ENCODE results near the gene NSFL1C.

The NSFL1C gene

DNA sequence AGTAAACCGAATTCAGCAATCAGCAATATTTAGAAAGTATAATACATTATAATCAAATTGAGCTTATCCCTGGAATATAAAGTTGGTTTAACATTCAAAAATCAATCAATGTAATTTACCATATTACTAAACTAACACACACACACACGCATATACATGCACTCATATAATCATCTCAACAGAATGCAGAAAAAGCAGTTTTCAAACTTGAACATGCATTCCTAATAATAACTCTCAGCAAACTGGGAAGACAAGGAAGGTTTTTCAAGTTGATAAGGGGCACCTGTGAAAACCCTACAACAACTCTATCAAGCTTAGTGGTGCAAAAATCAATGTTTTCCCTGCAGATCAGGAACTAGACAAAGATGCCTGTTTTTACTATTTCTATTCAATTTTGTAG is 19.9 kb upstream of the NSFL1C start:
- DNase-seq (ENCODE audit: low read depth in 2 of 2, low spot score in 1 of 2): no peak

DNA sequence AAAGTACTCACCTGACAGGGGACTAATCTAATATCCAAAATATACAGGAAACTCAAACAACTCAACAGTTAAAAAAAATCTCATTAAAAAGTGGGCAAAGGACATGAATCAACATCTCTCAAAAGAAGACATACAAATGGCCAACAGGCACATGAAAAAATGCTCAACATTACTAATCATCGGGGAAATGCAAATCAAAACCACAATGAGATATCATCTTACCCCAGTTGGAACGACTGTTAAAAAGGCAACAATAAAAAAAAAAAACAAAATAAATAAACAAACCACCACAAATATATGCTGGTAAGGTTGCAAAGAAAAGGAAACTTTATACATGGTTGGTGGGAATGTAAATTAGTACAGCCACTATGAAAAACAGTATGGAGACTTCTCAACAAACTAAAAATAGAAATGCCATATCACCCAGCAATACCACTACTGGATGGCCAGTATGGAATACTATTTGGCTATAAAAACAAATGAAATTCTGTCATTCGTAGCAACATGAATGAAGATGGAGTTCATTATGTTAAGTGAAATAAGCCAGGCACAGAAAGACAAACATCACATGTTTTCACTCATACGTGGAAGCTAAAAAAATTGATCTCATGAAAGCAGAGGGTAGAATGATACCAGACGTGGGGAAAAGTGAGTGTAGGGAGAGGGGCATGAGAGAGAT is 17.9 kb upstream of the NSFL1C start:
- no peak for DNase-seq (ENCODE audit: low read depth in 2 of 2, low spot score in 1 of 2)

GRCh38 chr20:1479831-1480595 is 13.4 kb upstream of the NSFL1C start:
- DNase-seq (ENCODE audit: low read depth in 2 of 2, low spot score in 1 of 2): no peak

DNA sequence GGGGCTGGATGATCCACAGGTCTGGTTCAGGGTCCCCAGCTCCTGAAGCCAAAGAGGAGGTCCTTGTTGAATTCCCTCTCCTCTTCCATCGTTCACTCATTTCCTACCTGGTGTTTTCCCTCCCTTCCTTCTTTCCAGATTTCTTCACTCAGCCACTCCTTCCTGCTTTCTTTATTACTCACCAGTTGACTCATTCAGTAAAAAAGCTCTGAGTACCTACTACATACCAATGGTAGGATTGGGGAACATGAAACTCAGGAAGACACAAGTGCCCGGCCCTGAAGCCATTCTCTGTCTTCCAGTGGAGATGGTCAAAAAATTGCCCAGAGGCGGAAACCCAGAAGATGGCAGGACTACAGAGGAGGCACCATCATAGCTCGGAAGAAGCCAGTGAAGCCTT is 11.9 kb upstream of the NSFL1C start:
- DNase-seq (ENCODE audit: low read depth in 2 of 2, low spot score in 1 of 2): no peak

DNA sequence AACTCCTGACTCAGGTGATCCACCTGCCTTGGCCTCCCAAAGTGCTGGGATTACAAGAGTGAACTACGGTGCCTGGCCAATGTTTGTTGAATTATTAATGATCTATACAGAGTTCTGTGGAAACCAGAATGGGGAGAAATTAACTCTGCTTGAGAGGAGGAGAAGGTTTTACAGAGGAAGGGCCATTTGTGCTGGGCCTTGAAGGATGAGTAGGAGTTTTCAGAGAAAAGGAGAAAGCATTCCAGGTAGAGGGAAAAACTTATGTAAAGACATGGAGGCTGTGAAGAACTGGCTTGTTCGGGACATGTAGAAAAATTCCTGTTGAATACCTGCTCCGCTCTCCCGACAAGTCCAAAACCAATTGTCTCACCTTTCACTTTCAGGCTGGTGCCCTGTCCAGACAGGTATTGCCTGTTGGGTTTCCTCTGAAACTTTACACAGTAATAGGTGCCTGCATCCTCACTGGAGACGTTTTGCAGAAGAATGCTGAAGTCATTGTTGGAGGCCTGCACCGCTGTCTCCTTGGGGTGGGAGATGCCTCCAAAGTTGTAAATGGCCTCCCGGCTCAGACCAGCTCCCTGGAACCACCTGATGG is 11.3 kb upstream of the NSFL1C start:
- DNase-seq (ENCODE audit: low read depth in 2 of 2, low spot score in 1 of 2): no peak

- no peak for DNase-seq (ENCODE audit: low read depth in 2 of 2, low spot score in 1 of 2)
Observed at GRCh38 chr20:1474817-1475603, 8.4 kb upstream of the NSFL1C start.

GRCh38 chr20:1474325-1474724 is 7.7 kb upstream of the NSFL1C start:
- DNase-seq (ENCODE audit: low read depth in 2 of 2, low spot score in 1 of 2): no peak

- no peak for DNase-seq (ENCODE audit: low read depth in 2 of 2, low spot score in 1 of 2)
Observed at GRCh38 chr20:1473246-1474220, 6.9 kb upstream of the NSFL1C start.

DNA sequence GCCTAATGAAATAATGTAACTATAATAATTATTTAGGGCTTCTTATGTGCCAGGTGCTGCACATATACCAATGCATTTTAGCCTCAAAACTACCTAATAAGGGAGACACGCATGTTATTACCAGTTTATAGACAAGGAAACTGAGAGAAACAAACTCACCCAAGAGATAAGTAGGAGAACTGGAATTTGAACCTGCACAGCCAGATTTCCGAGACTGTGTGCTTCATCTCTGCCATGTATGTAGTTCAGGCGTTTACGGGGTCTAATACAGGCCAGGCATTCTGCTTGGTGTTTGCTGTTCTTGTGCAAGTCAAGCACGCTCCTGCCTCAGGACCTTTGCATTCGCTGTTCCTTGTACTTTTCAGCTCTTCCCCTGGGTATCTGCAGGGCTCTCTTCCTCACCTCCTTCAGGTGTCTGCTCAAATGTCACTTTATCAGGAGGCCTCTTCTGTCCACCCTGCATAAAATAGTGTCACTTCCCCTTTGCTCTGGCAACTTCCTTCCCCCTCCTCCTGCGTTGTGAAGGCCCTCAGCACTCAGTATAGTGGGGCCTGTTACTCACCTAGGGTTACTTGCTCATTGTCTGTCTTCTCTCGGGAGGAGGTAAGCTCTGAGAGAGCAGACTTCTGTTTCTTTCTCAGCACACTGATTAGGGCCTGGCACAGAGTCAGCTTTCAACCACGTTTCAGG is 6.1 kb upstream of the NSFL1C start:
- DNase-seq (ENCODE audit: low read depth in 2 of 2, low spot score in 1 of 2): no peak

DNA sequence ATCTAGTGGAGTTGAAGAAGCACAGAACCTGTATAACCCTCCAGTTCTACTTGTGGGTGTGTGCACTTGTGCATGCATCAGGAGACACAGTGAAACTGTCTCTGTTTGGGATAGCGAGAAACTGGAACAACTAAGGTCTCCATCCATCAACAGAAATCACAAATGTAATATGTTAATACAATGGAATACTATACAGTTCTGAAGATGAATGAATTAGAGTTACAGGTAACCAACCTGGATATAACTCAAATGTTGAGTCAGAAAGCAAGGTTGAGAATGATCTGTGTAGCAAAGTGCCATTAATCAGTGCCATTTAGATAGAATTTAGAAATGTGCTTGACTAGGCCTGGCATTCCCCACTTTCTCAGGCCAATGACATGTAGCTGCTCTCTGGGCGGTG is 4.6 kb upstream of the NSFL1C start:
- DNase-seq (ENCODE audit: low read depth in 2 of 2, low spot score in 1 of 2): no peak

DNA sequence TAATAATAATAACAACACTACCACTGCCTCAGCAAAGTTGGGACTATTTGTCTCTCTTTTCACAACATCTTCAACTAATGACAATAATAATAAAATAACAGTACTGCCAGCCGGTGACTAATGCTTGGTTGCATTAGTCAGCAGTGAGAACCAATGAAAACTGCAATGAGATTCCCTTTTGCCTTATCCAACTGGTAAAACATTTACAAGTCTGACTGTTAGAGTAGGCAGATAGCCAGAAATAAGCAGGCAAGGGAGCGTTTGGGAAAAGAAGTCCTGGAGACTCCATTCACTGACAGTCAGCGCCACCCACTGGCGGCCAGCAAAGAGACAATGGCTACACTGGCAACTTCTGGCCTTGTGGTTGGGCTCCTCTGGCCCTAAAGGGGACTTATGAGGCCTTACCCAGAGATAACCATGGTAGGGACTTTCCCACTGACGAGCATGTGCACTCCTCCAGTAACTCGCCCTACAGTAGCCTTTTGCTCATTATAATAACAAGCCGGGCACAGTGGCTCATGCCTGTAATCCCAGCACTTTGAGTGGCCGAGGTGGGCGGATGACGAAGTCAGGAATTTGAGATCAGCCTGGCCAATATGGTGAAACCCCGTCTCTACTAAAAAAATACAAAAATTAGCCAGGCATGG is 3.4 kb upstream of the NSFL1C start:
- no peak for DNase-seq (ENCODE audit: low read depth in 2 of 2, low spot score in 1 of 2)

DNA sequence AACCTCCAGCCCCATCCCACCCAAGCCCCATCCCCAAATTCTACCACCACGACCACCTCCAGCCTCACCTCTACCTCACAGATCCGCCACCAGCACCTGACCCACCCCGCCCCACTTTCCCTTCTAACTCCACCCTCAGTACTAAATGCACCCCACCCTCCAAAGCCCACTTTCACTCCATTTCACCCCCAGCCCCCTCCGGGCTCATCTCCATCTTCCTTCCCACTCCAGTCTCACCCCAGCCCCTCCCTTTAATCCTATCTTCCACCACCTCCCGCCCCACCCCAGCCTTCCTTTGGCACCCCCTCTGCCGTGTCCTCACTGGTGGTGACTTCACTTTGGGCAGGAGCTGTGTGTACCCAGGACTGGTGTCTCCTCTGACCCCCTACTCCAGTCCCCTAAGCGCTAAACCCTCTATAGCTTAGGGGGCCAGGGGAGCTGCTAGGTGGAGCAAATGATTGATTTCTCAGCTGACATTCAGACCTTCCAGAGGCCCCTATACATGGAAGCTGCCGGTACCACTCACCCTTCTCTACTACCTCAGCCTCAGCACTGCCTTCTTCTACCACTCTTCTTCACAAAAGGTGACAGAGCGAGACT is 2.8 kb upstream of the NSFL1C start:
- no peak for DNase-seq (ENCODE audit: low read depth in 2 of 2, low spot score in 1 of 2)

GRCh38 chr20:1468117-1468624 is 1.5 kb upstream of the NSFL1C start:
- DNase-seq (ENCODE audit: low read depth in 2 of 2, low spot score in 1 of 2): no peak

DNA sequence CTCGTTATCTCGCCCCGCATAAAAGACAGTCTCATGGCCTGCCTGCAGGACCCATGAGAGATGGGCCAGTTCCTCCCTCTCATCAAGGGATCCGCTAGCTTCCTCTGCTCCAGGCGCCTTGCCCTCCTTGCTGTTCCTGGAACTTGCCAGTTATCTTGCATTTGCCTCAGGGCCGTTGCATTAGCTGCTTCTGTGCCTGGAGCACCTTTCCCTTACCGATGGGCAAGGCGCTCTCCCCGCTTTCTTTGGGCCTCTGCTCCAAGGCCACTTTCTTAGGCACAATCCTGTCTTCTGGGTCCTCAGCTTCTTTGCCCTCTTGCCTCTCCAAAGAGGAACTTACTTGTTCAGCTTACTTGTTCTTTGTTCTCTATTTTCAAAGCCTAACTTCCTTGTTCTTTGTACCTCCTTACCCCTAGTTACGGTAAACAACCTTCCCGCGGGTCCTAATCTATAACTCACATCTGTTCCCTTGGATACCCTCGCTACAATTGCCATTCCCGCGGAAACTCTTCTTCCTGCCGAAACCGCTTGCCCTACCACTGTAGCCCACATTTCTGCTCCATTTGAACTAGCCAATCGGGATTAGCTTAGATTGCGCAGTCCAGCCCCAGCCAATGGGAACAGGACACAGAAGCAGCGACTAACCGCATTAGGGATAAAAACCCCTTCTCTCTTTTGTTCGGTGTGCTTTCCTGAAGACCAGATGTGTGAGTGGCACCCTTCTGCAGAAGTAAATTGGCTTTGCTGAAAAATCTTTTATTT is 887 bp upstream of the NSFL1C start:
- no peak for DNase-seq (ENCODE audit: low read depth in 2 of 2, low spot score in 1 of 2)

DNA sequence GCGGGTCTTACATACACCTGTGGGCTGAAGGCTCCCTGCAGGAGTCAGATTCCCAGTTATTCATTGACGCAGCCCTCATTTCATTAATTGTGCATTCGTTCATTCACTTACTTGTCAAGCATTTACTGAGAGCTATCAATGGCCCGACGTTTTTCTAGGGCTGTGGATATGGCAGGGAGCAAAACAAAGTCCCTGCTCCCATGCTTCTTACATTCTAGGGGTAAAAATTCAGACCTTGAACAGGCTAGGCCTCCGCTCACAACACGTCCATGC is 369 bp upstream of the NSFL1C start:
- no peak for DNase-seq (ENCODE audit: low read depth in 2 of 2, low spot score in 1 of 2)

- DNase-seq (ENCODE audit: low read depth in 2 of 2, low spot score in 1 of 2): no peak
Observed at GRCh38 chr20:1465470-1466210, 1.0 kb downstream of the NSFL1C start.

DNA sequence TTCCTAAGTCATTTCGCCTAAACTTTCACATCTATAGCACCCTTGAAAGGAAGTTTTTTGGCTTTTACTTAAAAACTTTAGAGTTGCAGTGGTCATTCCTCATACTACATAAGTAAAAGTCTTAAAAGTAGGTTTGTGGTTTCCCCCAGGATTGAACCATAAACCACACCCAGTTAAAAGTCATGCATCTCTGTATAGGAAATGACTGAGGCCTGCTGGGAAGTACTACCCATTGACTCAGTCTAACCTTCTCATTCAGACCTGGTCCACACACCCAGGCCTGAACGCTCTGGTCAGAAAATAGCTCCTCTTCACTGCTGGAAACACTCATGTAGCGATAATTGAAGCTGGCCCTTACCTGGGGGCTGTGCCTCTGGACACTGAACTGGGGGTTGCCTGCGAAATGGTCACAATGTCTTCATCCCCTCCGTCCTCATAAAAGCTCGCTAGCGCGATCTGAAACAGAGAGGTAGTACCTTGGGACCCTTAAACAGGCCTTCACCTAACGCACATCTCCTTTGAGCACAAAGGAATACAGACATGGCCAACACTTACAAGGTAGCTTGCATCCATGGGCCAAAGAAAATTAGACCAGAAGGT is 2.6 kb downstream of the NSFL1C start:
- DNase-seq (ENCODE audit: low read depth in 2 of 2, low spot score in 1 of 2): no peak

All from stimulated activated CD8-positive, alpha-beta memory T cell treated with anti-CD3 and anti-CD28 coated beads, Interleukin-4, amount 100 ng/mL, for 4 hours (primary cell).